Loucy (cell line): ENCODE data around the gene AAMP.

Source experiments
- H2AFZ ChIP-seq: fragments of 200-600 bp; sonication (generic); 2 replicates; pipeline ENCODE4 v1.6.0; 2016; ENCODE audit warnings: antibody characterized with exemption, mild to moderate bottlenecking, low read length, moderate library complexity
- H3F3A ChIP-seq: fragments of 200-600 bp; 2 replicates; pipeline ENCODE4 v1.6.0; 2016; ENCODE audit warnings: antibody characterized with exemption, low read depth, mild to moderate bottlenecking
- H3K27me3 ChIP-seq: fragments of 200-600 bp; sonication (generic); 2 replicates; pipeline ENCODE4 v1.6.1; 2014; ENCODE audit warnings: low read length, mild to moderate bottlenecking; ENCODE audit not compliant: insufficient read depth, poor library complexity, severe bottlenecking
- H3K36me3 ChIP-seq: fragments of 200-600 bp; sonication (generic); 2 replicates; pipeline ENCODE4 v1.6.1; 2016; ENCODE audit warnings: low read length; ENCODE audit not compliant: insufficient read depth
- H3K4me1 ChIP-seq: fragments of 200-600 bp; sonication (generic); 2 replicates; pipeline ENCODE4 v1.5.1; 2014; ENCODE audit warnings: low read length, mild to moderate bottlenecking; ENCODE audit not compliant: insufficient read depth, poor library complexity, severe bottlenecking
- H3K4me2 ChIP-seq: fragments of 200-600 bp; sonication (generic); 2 replicates; pipeline ENCODE4 v1.6.0; 2014; ENCODE audit warnings: antibody characterized with exemption, low read length, low read depth, mild to moderate bottlenecking; ENCODE audit not compliant: poor library complexity, severe bottlenecking
- H3K4me3 ChIP-seq: fragments of 200-600 bp; sonication (generic); 2 replicates; pipeline ENCODE4 v1.5.1; 2014; ENCODE audit warnings: low read length, mild to moderate bottlenecking, mixed read lengths; ENCODE audit not compliant: poor library complexity, severe bottlenecking
- H3K79me2 ChIP-seq: fragments of 200-600 bp; sonication (generic); 2 replicates; pipeline ENCODE4 v1.6.1; 2014; ENCODE audit warnings: low read length; ENCODE audit not compliant: insufficient read depth
- H3K9ac ChIP-seq: fragments of 200-600 bp; sonication (generic); 2 replicates; pipeline ENCODE4 v1.6.0; 2014; ENCODE audit warnings: mild to moderate bottlenecking, low read depth, low read length, moderate library complexity; ENCODE audit not compliant: poor library complexity, severe bottlenecking
- H3K9me2 ChIP-seq: fragments of 200-600 bp; sonication (generic); replicated peaks from 2 replicates; pipeline ENCODE4 v1.6.1; 2016; ENCODE audit warnings: low read depth, low read length, mixed read lengths
- H3K9me3 ChIP-seq: fragments of 200-600 bp; sonication (generic); 2 replicates; pipeline ENCODE4 v1.6.1; 2014; ENCODE audit warnings: mild to moderate bottlenecking, antibody characterized with exemption, low read length, low read depth; ENCODE audit not compliant: insufficient read depth
- H4K20me1 ChIP-seq: fragments of 200-600 bp; sonication (generic); 2 replicates; pipeline ENCODE4 v1.6.0; 2014; ENCODE audit warnings: antibody characterized with exemption, low read length, mild to moderate bottlenecking; ENCODE audit not compliant: insufficient read depth, poor library complexity, severe bottlenecking
- EZH2phosphoT487 ChIP-seq: fragments of 200-600 bp; IDR thresholded peaks from 2 replicates; pipeline ENCODE4 v1.6.1; 2018; ENCODE audit warnings: antibody characterized with exemption, mild to moderate bottlenecking, moderate library complexity, borderline replicate concordance
- TF ChIP-seq, protein P1 (sequence below): fragments of 200-600 bp; sonication (generic); conservative IDR thresholded peaks from 2 replicates; pipeline ENCODE4 v1.5.1; 2014; ENCODE audit warnings: mild to moderate bottlenecking, antibody characterized with exemption, low read length

AAMP gene

GRCh38 chr2:218253232-218253625, 16.7 kb downstream of the AAMP start:
- H2AFZ ChIP-seq = no peak overlapping the region
- no peaks in the 10 kb centered on the region for H3K4me1 ChIP-seq
- H3K27me3 ChIP-seq = no peaks in the 10 kb centered on the region
- H3K4me3 ChIP-seq = no peak overlapping the region
- no peaks in the 10 kb centered on the region for H3K79me2 ChIP-seq
- no peak overlapping the region for H3K4me2 ChIP-seq
- no peaks in the 10 kb centered on the region for H3K9me3 ChIP-seq
- H3K36me3 ChIP-seq = peaks cover 84% of the 10 kb centered on the region
- TF ChIP-seq, protein P1, sequence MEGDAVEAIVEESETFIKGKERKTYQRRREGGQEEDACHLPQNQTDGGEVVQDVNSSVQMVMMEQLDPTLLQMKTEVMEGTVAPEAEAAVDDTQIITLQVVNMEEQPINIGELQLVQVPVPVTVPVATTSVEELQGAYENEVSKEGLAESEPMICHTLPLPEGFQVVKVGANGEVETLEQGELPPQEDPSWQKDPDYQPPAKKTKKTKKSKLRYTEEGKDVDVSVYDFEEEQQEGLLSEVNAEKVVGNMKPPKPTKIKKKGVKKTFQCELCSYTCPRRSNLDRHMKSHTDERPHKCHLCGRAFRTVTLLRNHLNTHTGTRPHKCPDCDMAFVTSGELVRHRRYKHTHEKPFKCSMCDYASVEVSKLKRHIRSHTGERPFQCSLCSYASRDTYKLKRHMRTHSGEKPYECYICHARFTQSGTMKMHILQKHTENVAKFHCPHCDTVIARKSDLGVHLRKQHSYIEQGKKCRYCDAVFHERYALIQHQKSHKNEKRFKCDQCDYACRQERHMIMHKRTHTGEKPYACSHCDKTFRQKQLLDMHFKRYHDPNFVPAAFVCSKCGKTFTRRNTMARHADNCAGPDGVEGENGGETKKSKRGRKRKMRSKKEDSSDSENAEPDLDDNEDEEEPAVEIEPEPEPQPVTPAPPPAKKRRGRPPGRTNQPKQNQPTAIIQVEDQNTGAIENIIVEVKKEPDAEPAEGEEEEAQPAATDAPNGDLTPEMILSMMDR = no peak
- no peak for TF ChIP-seq EZH2phosphoT487
- H4K20me1 ChIP-seq = peaks cover 3% of the 10 kb centered on the region
- H3K9ac ChIP-seq = no peak overlapping the region
- H3K9me2 ChIP-seq = no peaks in the 10 kb centered on the region
- H3F3A ChIP-seq = peaks cover 7% of the 10 kb centered on the region; the same call in 1 of the 2 replicates

DNA sequence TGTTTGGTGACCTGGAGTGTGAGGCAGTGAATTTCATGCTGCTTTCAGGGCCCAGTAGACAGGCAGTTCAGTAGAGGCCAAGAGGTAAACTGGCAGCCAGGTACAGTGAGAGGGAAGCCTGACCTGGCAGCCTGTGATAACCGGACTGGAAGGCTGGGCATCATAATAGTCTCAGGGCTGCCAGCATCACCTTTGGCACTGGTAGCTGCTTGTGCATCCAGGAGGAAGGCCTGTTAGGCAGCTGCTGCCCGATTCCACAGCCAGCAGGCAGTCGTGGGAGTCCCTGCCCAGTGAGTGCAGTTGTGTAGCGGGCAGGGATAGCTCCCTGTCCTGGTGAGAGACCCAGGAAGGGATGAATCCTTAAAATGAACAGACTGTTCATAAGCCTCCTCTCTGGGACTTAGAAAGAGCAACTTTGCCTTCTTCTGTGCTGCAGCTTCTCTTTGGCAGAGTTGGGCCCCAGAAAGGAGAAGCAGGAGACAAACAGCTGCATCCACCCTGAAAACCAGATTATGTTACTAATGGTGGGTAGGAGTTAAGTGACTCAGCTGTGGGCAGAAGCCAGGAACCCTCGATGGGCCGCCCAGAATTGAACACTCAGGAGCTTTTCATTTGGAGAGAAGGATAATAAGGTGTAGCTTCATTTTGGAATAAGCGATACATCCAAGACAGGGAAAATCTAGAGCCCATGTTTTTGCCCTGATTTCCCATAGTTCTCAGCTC, 17.3 kb downstream of the AAMP start:
- Histone ChIP-seq H3K9me2 (no peaks in the 10 kb centered on the region), H3K4me2 (no peak overlapping the region), H3K4me3 (no peak overlapping the region), H2AFZ (no peak overlapping the region), H3K27me3 (no peaks in the 10 kb centered on the region), H3F3A (peaks cover 7% of the 10 kb centered on the region; the same call in 1 of the 2 replicates), H3K9me3 (no peaks in the 10 kb centered on the region), H3K79me2 (no peaks in the 10 kb centered on the region), H4K20me1 (peaks cover 3% of the 10 kb centered on the region), H3K9ac (no peak overlapping the region), H3K4me1 (no peaks in the 10 kb centered on the region), H3K36me3 (peaks cover 90% of the 10 kb centered on the region)
- TF ChIP-seq, protein P1 = no peak
- TF ChIP-seq EZH2phosphoT487 = no peak

DNA sequence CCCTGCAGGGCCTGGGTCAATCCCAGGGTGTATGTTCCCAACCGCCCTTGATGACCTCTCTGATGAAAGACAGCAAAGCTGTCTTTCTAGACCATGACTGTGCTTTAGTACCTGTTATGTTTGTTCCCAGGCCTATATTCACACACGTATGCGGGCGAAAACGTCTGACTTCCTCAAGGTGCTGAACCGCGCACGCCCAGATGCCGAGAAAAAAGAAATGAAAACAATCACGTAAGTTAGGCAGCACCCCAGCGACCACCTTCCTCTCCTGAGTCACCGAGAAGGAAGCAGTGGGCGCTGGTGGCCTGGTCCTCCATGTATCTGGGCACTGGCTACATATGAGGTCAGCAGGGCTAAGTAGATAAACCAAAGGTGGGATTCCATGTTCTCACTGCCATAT, 20.2 kb downstream of the AAMP start:
- no peak overlapping the region for H2AFZ ChIP-seq
- H3F3A ChIP-seq = no peaks in the 10 kb centered on the region
- no peak overlapping the region for H3K9ac ChIP-seq
- H3K4me1 ChIP-seq = no peaks in the 10 kb centered on the region
- no peaks in the 10 kb centered on the region for H3K9me3 ChIP-seq
- H3K9me2 ChIP-seq = no peaks in the 10 kb centered on the region
- no peak overlapping the region for H3K4me2 ChIP-seq
- no peak overlapping the region for H3K4me3 ChIP-seq
- no peaks in the 10 kb centered on the region for H3K27me3 ChIP-seq
- no peaks in the 10 kb centered on the region for H3K79me2 ChIP-seq
- TF ChIP-seq, protein P1 = no peak
- TF ChIP-seq EZH2phosphoT487 = no peak
- peaks cover 99% of the 10 kb centered on the region for H3K36me3 ChIP-seq
- H4K20me1 ChIP-seq = peaks cover 3% of the 10 kb centered on the region
